Endothelial cell of umbilical vein (primary cell): ENCODE results near the gene ZNF678. TPM values are rescaled to one million over a fixed set of nuclear protein-coding genes. Genes with fewer than 3 reads are reported as not detected.
A peak's percentile ranks its signal among the peaks of the same experiment; 100 is the strongest.

Experiments
- BruUV-seq: library from RNA; stranded (reverse); fragments of 400-500 nt; replicated peaks from 2 replicates; lab custom pipeline; 2021; lab: Mats Ljungman, UMichigan
- CTCF ChIA-PET: fragments of 300-600, 350-600 bp; sonication (Branson Sonifier 250); formaldehyde crosslinking; loops from one replicate; lab custom pipeline; 2021; ENCODE audit warnings: antibody characterized with exemption, inconsistent platforms; lab: Charles Lee
- POLR2A ChIA-PET: fragments of 300-600, 350-600 bp; sonication (Branson Sonifier 250); formaldehyde crosslinking; loops from one replicate; lab custom pipeline; 2021; ENCODE audit warnings: antibody characterized with exemption, inconsistent platforms; lab: Charles Lee
- DNase-seq: peaks from one replicate; pipeline ENCODE4 v3.0.0-alpha.2; 2011; ENCODE audit warnings: low read depth, low spot score
- FAIRE-seq: peaks from 2 replicates; lab custom pipeline; 2011; peaks lifted over from hg19 to GRCh38; lab: Jason Lieb, UNC
- H2AFZ ChIP-seq: 2 replicates; pipeline ENCODE4 v1.6.0; 2012; ENCODE audit warnings: low read depth, low read length, control low read depth, inconsistent platforms
- H3K27ac ChIP-seq: 2 replicates; pipeline ENCODE4 v1.5.1; 2011; ENCODE audit warnings: low read depth, mild to moderate bottlenecking, control low read depth, low read length, moderate library complexity; ENCODE audit not compliant: insufficient read depth
- H3K27me3 ChIP-seq, 2 experiments: 2 replicates each; pipeline versions ENCODE4 v1.6.0 to v1.6.1; 2011; ENCODE audit warnings: low read length in 2 of 2, mixed read lengths in 1 of 2; ENCODE audit not compliant: control insufficient read depth in 2 of 2, insufficient read depth in 2 of 2
- H3K36me3 ChIP-seq, 2 experiments: 2 replicates in 1 of 2; 3 replicates in 1 of 2; pipeline ENCODE4 v1.5.1; 2011; ENCODE audit warnings: low read length in 2 of 2, mild to moderate bottlenecking in 1 of 2, moderate library complexity in 1 of 2; ENCODE audit not compliant: control insufficient read depth in 2 of 2, insufficient read depth in 2 of 2; ENCODE audit errors: extremely low read depth in 1 of 2
- H3K4me1 ChIP-seq: 3 replicates; pipeline ENCODE4 v1.5.1; 2011; ENCODE audit warnings: mild to moderate bottlenecking, low read length; ENCODE audit not compliant: control insufficient read depth, insufficient read depth; ENCODE audit errors: extremely low read depth
- H3K4me2 ChIP-seq: 2 replicates; pipeline ENCODE4 v1.6.1; 2011; ENCODE audit warnings: low read length, control low read depth, mixed read lengths; ENCODE audit not compliant: insufficient read depth
- H3K4me3 ChIP-seq, 3 experiments: fragments of 200-600 bp in 1 of 3; sonication (generic), shearing (Covaris generic) in 1 of 3; replicated peaks in 1 of 3; 2 replicates each; pipeline ENCODE4 v1.5.1; 2011 to 2016; ENCODE audit warnings: control low read depth in 3 of 3, low read length in 3 of 3, mild to moderate bottlenecking in 2 of 3, inconsistent platforms in 1 of 3, low read depth in 1 of 3, moderate library complexity in 1 of 3; ENCODE audit not compliant: insufficient read depth in 1 of 3
- H3K79me2 ChIP-seq: 2 replicates; pipeline ENCODE4 v1.6.0; 2012; ENCODE audit warnings: low read length, inconsistent platforms; ENCODE audit not compliant: control insufficient read depth, insufficient read depth
- H3K9ac ChIP-seq: replicated peaks from 2 replicates; pipeline ENCODE3; 2011; ENCODE audit warnings: low read length, control low read depth; ENCODE audit not compliant: insufficient read depth; ENCODE audit errors: extremely low read depth
- H3K9me1 ChIP-seq: replicated peaks from 3 replicates; pipeline ENCODE4 v1.6.0; 2011; ENCODE audit warnings: mild to moderate bottlenecking, low read length; ENCODE audit not compliant: control insufficient read depth, insufficient read depth; ENCODE audit errors: extremely low read depth
- H3K9me3 ChIP-seq: replicated peaks from 2 replicates; pipeline ENCODE4 v1.5.1; 2012; ENCODE audit warnings: low read length, inconsistent platforms; ENCODE audit not compliant: control insufficient read depth, insufficient read depth
- H4K20me1 ChIP-seq: replicated peaks from 2 replicates; pipeline ENCODE3; 2011; ENCODE audit warnings: mild to moderate bottlenecking, low read length; ENCODE audit not compliant: control insufficient read depth, insufficient read depth; ENCODE audit errors: extremely low read depth
- CTCF ChIP-seq, 2 donors: IDR thresholded peaks; 1 replicate in 1 of 2; 2 replicates in 1 of 2; pipeline ENCODE4 v1.5.1; 2011; ENCODE audit warnings: low read length in 2 of 2, mild to moderate bottlenecking in 2 of 2, moderate library complexity in 2 of 2, control low read depth in 1 of 2, inconsistent platforms in 1 of 2, low read depth in 1 of 2; ENCODE audit not compliant: insufficient read depth in 1 of 2; ENCODE audit errors: extremely low read depth in 1 of 2
- GATA2 ChIP-seq: IDR thresholded peaks from 2 replicates; pipeline ENCODE4 v1.7.0; 2011; ENCODE audit warnings: low read depth, mild to moderate bottlenecking, moderate library complexity, mixed read lengths, low read length; ENCODE audit not compliant: insufficient read length, insufficient read depth
- dilution Hi-C: fragments of 300-500 bp; cut with MboI; formaldehyde crosslinking; loops from one replicate; pipeline ENCODE4 v1.15.0; 2019; ENCODE audit warnings: low sequenced_read_pairs; ENCODE audit not compliant: extremely low pct_ligation_motif_present
- intact Hi-C: fragments of 100-400 bp; cut with micrococcal nuclease; formaldehyde crosslinking; loops from one replicate; pipeline ENCODE4 v1.10.0; 2022
- polyA plus RNA-seq, 4 experiments: library from polyadenylated mRNA; depleted of rRNA in 3 of 4; stranded (reverse) in 3 of 4; unstranded in 1 of 4; fragments of >200 nt; gene quantifications; 2 replicates each; pipeline versions ENCODE4 v1.2.1 to v1.2.3, GENCODE V29; 2011 to 2012; ENCODE audit warnings: missing spikeins in 1 of 4
- total RNA-seq: library from RNA; stranded (reverse); gene quantifications from 2 replicates; pipeline ENCODE4 v1.2.3, GENCODE V29; 2021

ZNF678 gene
- total and polyA plus RNA-seq, 2 donors (not counting 3 experiments of a cell fraction or from before 2014, with no cell fraction given), result 2.1 to 7.7 TPM

DNA sequence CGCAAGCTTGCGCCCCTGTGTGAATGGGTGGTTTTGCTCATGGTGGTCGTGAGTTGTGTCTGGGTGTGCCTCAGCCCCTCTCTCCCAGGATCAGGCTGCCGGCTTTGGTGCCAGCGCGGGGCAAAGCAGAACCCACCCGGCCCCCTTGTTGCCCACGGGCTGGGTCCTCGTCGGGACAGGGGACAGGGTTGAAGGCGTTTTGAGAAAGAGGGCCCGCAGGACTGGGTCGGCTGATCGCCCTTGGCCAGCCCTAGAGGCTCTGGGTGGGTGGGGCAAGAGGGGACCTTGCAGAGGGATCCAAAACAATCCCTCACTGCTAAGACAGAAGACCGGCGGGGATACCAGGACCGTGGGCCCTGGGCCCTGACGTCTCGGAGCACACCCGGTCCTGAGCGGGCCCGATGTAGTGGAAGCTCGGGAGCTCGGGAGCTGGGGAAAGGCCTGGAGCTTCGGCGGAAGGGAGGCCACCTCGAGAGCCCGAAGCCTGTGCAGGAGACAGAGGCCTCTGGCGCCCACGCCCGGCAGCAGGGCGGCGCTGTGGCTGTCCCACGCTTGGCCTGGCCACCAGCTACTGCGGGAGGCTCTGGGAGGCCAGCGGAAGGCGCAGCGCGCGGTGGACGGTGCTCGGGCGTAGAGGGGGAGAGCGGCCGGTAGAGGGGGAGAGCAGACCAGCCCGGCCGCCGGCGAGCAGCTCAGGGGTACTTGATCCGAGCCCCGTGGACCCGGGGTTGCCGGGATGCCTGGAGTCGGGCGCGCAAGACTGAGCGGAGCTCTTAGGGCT, 2.8 kb upstream of the ZNF678 start:
- no peak overlapping the region for H3K4me2 ChIP-seq
- ChIA-PET CTCF (interaction anchor here (0.9 to 1.1 kb wide), 4 partner anchors 12 to 18 kb away, joined by 3 to 6 read pairs (median 3); no protein-coding TSS in a partner anchor), POLR2A (no interaction called here)
- no peaks in the 10 kb centered on the region for H3K9me3 ChIP-seq
- DNase-seq (no peak), FAIRE-seq (no peak)
- TF ChIP-seq GATA2, result no peak
- peak; percentile 7 to 27 for TF ChIP-seq CTCF (IDR thresholded peaks at IDR 0.05; ENCODE audit: extremely low read depth in 1 of 2, insufficient read depth in 1 of 2, low read depth in 1 of 2, low read length in 2 of 2)
- peaks cover 34 to 46% of the 10 kb centered on the region in 2 experiments for H3K27me3 ChIP-seq
- H4K20me1 ChIP-seq, result no peaks in the 10 kb centered on the region
- H3K4me1 ChIP-seq, result peaks cover 5% of the 10 kb centered on the region
- H3K9me1 ChIP-seq, result no peaks in the 10 kb centered on the region
- H2AFZ ChIP-seq, result peak overlapping the region; percentile 85
- intact Hi-C loops, result loop anchor here (10.0 kb wide), 1 partner anchor 524 kb away; the partner anchor contains the start of gene ARF1
- H3K79me2 ChIP-seq, result peaks cover 9% of the 10 kb centered on the region
- H3K36me3 ChIP-seq, result no peaks in the 10 kb centered on the region
- no peak overlapping the region for H3K9ac ChIP-seq
- no TSS peak for BruUV-seq
- H3K27ac ChIP-seq, result no peak overlapping the region
- dilution Hi-C loops, result no loop called here
- H3K4me3 ChIP-seq, result no peak overlapping the region
